ENCODE results near the gene OCA2.

OCA2 gene

DNA sequence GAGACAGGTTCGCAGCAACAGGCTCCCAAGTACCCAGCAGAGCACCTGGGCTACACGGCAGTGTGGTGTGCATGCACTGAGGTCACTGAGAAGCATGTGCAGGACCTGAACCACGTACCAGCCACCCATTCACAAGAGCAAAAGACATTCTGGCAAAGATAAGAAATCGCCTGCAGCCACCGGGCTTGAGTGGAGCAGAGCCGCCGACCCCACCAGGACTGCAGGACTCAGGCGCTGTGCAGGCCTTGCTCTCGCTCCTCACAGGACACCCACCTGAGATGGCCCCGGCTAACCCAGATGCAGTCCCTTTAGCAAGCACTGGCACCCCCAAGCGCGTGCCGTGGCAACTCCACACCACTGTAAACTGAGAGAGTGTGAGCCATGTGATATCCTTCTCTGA, 32.3 kb upstream of the OCA2 start:
- H3K4me1 ChIP-seq (ENCODE audit: control insufficient read depth, insufficient read depth, low read length, poor library complexity, severe bottlenecking) = no peaks in the 10 kb centered on the region
- peaks cover 6% of the 10 kb centered on the region for H3K36me3 ChIP-seq (ENCODE audit: control insufficient read depth, insufficient read depth, low read length)
- no peaks in the 10 kb centered on the region for H3K9me3 ChIP-seq (ENCODE audit: control insufficient read depth, low read length)
- no peak overlapping the region for H3K27ac ChIP-seq (ENCODE audit: insufficient read depth, low read length, poor library complexity, severe bottlenecking)
- no peak overlapping the region for H3K4me3 ChIP-seq (ENCODE audit: insufficient read depth, low read depth, low read length, poor library complexity, severe bottlenecking)
- H3K27me3 ChIP-seq (replicated peaks; ENCODE audit: control insufficient read depth, insufficient read depth, low read length, poor library complexity, severe bottlenecking) = no peaks in the 10 kb centered on the region
- DNase-seq = no peak

DNA sequence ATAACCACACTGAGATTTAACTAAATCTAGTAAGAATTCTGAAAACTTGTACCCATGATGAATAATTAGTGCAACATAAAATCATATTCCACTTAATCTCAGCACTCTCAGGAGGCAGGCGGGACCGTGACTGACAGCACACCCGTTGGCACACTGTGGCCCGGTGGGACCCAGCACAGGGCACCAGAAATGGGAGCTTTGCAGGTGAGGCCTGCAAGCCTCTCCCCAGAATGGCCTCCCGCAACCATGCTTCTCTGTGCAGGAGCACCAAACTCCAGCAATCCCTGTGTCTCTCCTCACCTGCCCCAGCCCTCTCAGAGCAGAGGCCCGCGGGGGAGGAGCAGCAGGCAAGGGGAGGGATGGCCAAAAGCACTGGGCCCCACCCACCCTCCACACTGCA, 31.5 kb upstream of the OCA2 start:
- Histone ChIP-seq H3K27ac (ENCODE audit: insufficient read depth, low read length, poor library complexity, severe bottlenecking) (no peak overlapping the region), H3K4me3 (ENCODE audit: insufficient read depth, low read depth, low read length, poor library complexity, severe bottlenecking) (no peak overlapping the region), H3K4me1 (ENCODE audit: control insufficient read depth, insufficient read depth, low read length, poor library complexity, severe bottlenecking) (no peaks in the 10 kb centered on the region), H3K36me3 (ENCODE audit: control insufficient read depth, insufficient read depth, low read length) (peaks cover 6% of the 10 kb centered on the region), H3K9me3 (ENCODE audit: control insufficient read depth, low read length) (no peaks in the 10 kb centered on the region), H3K27me3 (replicated peaks; ENCODE audit: control insufficient read depth, insufficient read depth, low read length, poor library complexity, severe bottlenecking) (no peaks in the 10 kb centered on the region)
- DNase-seq = no peak

GRCh38 chr15:28129231-28129848, 30.2 kb upstream of the OCA2 start:
- no peaks in the 10 kb centered on the region for H3K27me3 ChIP-seq (replicated peaks; ENCODE audit: control insufficient read depth, insufficient read depth, low read length, poor library complexity, severe bottlenecking)
- no peak overlapping the region for H3K27ac ChIP-seq (ENCODE audit: insufficient read depth, low read length, poor library complexity, severe bottlenecking)
- H3K36me3 ChIP-seq (ENCODE audit: control insufficient read depth, insufficient read depth, low read length) = peaks cover 6% of the 10 kb centered on the region
- no peaks in the 10 kb centered on the region for H3K4me1 ChIP-seq (ENCODE audit: control insufficient read depth, insufficient read depth, low read length, poor library complexity, severe bottlenecking)
- no peak for DNase-seq
- no peak overlapping the region for H3K4me3 ChIP-seq (ENCODE audit: insufficient read depth, low read depth, low read length, poor library complexity, severe bottlenecking)
- H3K9me3 ChIP-seq (ENCODE audit: control insufficient read depth, low read length) = no peaks in the 10 kb centered on the region

GRCh38 chr15:28128031-28128430, 28.9 kb upstream of the OCA2 start:
- Histone ChIP-seq H3K4me1 (ENCODE audit: control insufficient read depth, insufficient read depth, low read length, poor library complexity, severe bottlenecking) (no peaks in the 10 kb centered on the region), H3K27me3 (replicated peaks; ENCODE audit: control insufficient read depth, insufficient read depth, low read length, poor library complexity, severe bottlenecking) (no peaks in the 10 kb centered on the region), H3K27ac (ENCODE audit: insufficient read depth, low read length, poor library complexity, severe bottlenecking) (no peak overlapping the region), H3K9me3 (ENCODE audit: control insufficient read depth, low read length) (no peaks in the 10 kb centered on the region), H3K4me3 (ENCODE audit: insufficient read depth, low read depth, low read length, poor library complexity, severe bottlenecking) (no peak overlapping the region), H3K36me3 (ENCODE audit: control insufficient read depth, insufficient read depth, low read length) (peaks cover 12% of the 10 kb centered on the region)
- no peak for DNase-seq

GRCh38 chr15:28127036-28127435, 27.9 kb upstream of the OCA2 start:
- Histone ChIP-seq H3K27me3 (replicated peaks; ENCODE audit: control insufficient read depth, insufficient read depth, low read length, poor library complexity, severe bottlenecking) (no peaks in the 10 kb centered on the region), H3K27ac (ENCODE audit: insufficient read depth, low read length, poor library complexity, severe bottlenecking) (no peak overlapping the region), H3K4me3 (ENCODE audit: insufficient read depth, low read depth, low read length, poor library complexity, severe bottlenecking) (no peak overlapping the region), H3K36me3 (ENCODE audit: control insufficient read depth, insufficient read depth, low read length) (peaks cover 12% of the 10 kb centered on the region), H3K4me1 (ENCODE audit: control insufficient read depth, insufficient read depth, low read length, poor library complexity, severe bottlenecking) (no peaks in the 10 kb centered on the region), H3K9me3 (ENCODE audit: control insufficient read depth, low read length) (no peaks in the 10 kb centered on the region)
- DNase-seq = no peak

DNA sequence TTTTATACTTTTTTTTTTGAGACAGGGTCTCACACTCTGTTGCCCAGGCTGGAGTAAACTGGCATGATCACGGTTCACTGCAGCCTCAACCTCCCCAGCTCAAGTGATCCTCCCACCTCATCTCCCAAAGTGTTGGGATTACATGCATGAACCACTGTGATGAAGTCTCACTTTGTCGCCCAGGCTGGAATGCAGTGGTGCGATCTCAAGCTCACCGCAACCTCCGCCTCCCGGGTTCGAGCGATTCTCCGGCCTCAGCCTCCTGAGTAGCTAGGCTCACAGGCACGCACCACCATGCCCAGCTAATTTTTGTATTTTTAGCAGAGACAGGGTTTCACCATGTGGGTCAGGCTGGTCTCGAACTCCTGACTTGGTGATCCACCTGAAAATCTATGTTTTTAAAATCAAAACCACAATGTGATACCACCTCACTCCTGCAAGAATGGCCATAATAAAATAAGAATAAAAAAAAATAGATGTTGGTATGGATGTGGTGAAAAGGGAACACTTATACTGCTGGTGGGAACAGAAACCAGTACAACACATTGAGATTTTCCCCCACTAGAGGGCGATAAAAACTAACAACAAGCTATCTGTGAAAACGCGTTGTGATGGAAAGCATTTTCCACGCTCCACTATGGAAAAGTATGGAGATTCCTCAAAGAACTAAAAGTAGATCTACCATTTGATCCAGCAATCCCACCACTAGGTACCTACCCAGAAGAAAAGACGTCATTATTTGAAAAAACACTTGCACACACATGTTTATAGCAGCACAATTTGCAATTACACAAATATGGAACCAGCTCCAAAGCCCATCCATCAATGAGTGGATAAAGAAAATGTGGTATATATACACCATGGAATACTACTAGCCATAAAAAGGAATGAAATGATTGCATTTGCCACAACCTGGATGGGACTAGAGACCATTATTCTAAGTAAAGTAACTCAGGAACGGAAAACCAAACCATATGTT, 26.8 kb upstream of the OCA2 start:
- no peaks in the 10 kb centered on the region for H3K27me3 ChIP-seq (replicated peaks; ENCODE audit: control insufficient read depth, insufficient read depth, low read length, poor library complexity, severe bottlenecking)
- H3K9me3 ChIP-seq (ENCODE audit: control insufficient read depth, low read length) = no peaks in the 10 kb centered on the region
- no peak overlapping the region for H3K4me3 ChIP-seq (ENCODE audit: insufficient read depth, low read depth, low read length, poor library complexity, severe bottlenecking)
- peaks cover 11% of the 10 kb centered on the region for H3K36me3 ChIP-seq (ENCODE audit: control insufficient read depth, insufficient read depth, low read length)
- no peaks in the 10 kb centered on the region for H3K4me1 ChIP-seq (ENCODE audit: control insufficient read depth, insufficient read depth, low read length, poor library complexity, severe bottlenecking)
- no peak overlapping the region for H3K27ac ChIP-seq (ENCODE audit: insufficient read depth, low read length, poor library complexity, severe bottlenecking)
- DNase-seq = no peak

- Histone ChIP-seq H3K4me3 (ENCODE audit: insufficient read depth, low read depth, low read length, poor library complexity, severe bottlenecking) (no peak overlapping the region), H3K27me3 (replicated peaks; ENCODE audit: control insufficient read depth, insufficient read depth, low read length, poor library complexity, severe bottlenecking) (no peaks in the 10 kb centered on the region), H3K27ac (ENCODE audit: insufficient read depth, low read length, poor library complexity, severe bottlenecking) (no peak overlapping the region), H3K9me3 (ENCODE audit: control insufficient read depth, low read length) (no peaks in the 10 kb centered on the region), H3K4me1 (ENCODE audit: control insufficient read depth, insufficient read depth, low read length, poor library complexity, severe bottlenecking) (no peaks in the 10 kb centered on the region), H3K36me3 (ENCODE audit: control insufficient read depth, insufficient read depth, low read length) (peaks cover 22% of the 10 kb centered on the region)
- DNase-seq = no peak
Observed at GRCh38 chr15:28124841-28125240, 25.7 kb upstream of the OCA2 start.

GRCh38 chr15:28123408-28124023, 24.4 kb upstream of the OCA2 start:
- no peaks in the 10 kb centered on the region for H3K9me3 ChIP-seq (ENCODE audit: control insufficient read depth, low read length)
- peaks cover 26% of the 10 kb centered on the region for H3K36me3 ChIP-seq (ENCODE audit: control insufficient read depth, insufficient read depth, low read length)
- peak in 1 of 3 donors; percentile 39 for DNase-seq
- no peaks in the 10 kb centered on the region for H3K27me3 ChIP-seq (replicated peaks; ENCODE audit: control insufficient read depth, insufficient read depth, low read length, poor library complexity, severe bottlenecking)
- H3K4me3 ChIP-seq (ENCODE audit: insufficient read depth, low read depth, low read length, poor library complexity, severe bottlenecking) = no peak overlapping the region
- H3K4me1 ChIP-seq (ENCODE audit: control insufficient read depth, insufficient read depth, low read length, poor library complexity, severe bottlenecking) = no peaks in the 10 kb centered on the region
- H3K27ac ChIP-seq (ENCODE audit: insufficient read depth, low read length, poor library complexity, severe bottlenecking) = no peak overlapping the region

- no peak for DNase-seq
- Histone ChIP-seq H3K9me3 (ENCODE audit: control insufficient read depth, low read length) (no peaks in the 10 kb centered on the region), H3K27me3 (replicated peaks; ENCODE audit: control insufficient read depth, insufficient read depth, low read length, poor library complexity, severe bottlenecking) (no peaks in the 10 kb centered on the region), H3K4me1 (ENCODE audit: control insufficient read depth, insufficient read depth, low read length, poor library complexity, severe bottlenecking) (no peaks in the 10 kb centered on the region), H3K4me3 (ENCODE audit: insufficient read depth, low read depth, low read length, poor library complexity, severe bottlenecking) (no peak overlapping the region), H3K27ac (ENCODE audit: insufficient read depth, low read length, poor library complexity, severe bottlenecking) (no peak overlapping the region), H3K36me3 (ENCODE audit: control insufficient read depth, insufficient read depth, low read length) (peaks cover 27% of the 10 kb centered on the region)
Observed at GRCh38 chr15:28122038-28122949, 23.2 kb upstream of the OCA2 start.
